Liver (tissue), 3 donors: ENCODE measurements around the gene MLN.

Source experiments
- CTCF ChIP-seq: fragments of 150-350 bp; IDR thresholded peaks from 2 replicates; pipeline ENCODE4 v1.5.1; 2017; ENCODE audit warnings: improper control_type of control experiment, low read depth, low read length; ENCODE audit not compliant: missing input control
- GABPA ChIP-seq, 2 donors: IDR thresholded peaks in 1 of 2; conservative IDR thresholded peaks in 1 of 2; 2 replicates each; pipeline ENCODE4 v1.6.1; 2016; ENCODE audit warnings: antibody characterized with exemption in 2 of 2, mild to moderate bottlenecking in 1 of 2, moderate library complexity in 1 of 2
- MAX ChIP-seq: IDR thresholded peaks from 2 replicates; pipeline ENCODE4 v1.6.1; 2016; ENCODE audit warnings: antibody characterized with exemption
- RAD21 ChIP-seq, 2 donors: IDR thresholded peaks; 2 replicates each; pipeline ENCODE4 v1.6.1; 2016; ENCODE audit warnings: antibody characterized with exemption in 2 of 2, mild to moderate bottlenecking in 2 of 2
- TAF1 ChIP-seq: conservative IDR thresholded peaks from 2 replicates; pipeline ENCODE4 v1.6.1; 2016; ENCODE audit warnings: antibody characterized with exemption, mild to moderate bottlenecking
- donor health status: healthy.
- donor health status: healthy.

- TF ChIP-seq RAD21 (IDR thresholded peaks at IDR 0.05) = no peak
- no peak for TF ChIP-seq CTCF
- no peak for TF ChIP-seq TAF1
- no peak for TF ChIP-seq MAX
- no peak for TF ChIP-seq GABPA (IDR thresholded peaks at IDR 0.05 in 1 of 2, conservative IDR thresholded peaks at IDR 0.05 in 1 of 2)
Measured at GRCh38 chr6:33786736-33787135, 17.1 kb downstream of the MLN start.
